Astrocyte (in vitro differentiated cells and primary cell): Measurements from ENCODE around the gene H6PD. TPM values are rescaled to one million over a fixed set of nuclear protein-coding genes. Genes with fewer than 3 reads are reported as not detected.

Experiments used
- DNase-seq: peaks from one replicate; pipeline ENCODE4 v3.0.0-alpha.2; 2010; ENCODE audit warnings: low read depth
- FAIRE-seq: peaks from 2 replicates; lab custom pipeline; 2011; peaks lifted over from hg19 to GRCh38; lab: Jason Lieb, UNC
- H2AFZ ChIP-seq: 2 replicates; pipeline ENCODE4 v1.6.0; 2012; ENCODE audit warnings: low read depth, low read length, inconsistent platforms
- H3K27ac ChIP-seq: 2 replicates; pipeline ENCODE4 v1.5.1; 2011; ENCODE audit warnings: low read depth, low read length, inconsistent platforms
- H3K27me3 ChIP-seq: 2 replicates; pipeline ENCODE4 v1.6.0; 2011; ENCODE audit warnings: low read length, inconsistent platforms; ENCODE audit not compliant: insufficient read depth
- H3K36me3 ChIP-seq: 2 replicates; pipeline ENCODE4 v1.5.1; 2011; ENCODE audit warnings: low read length, inconsistent platforms; ENCODE audit not compliant: insufficient read depth
- H3K4me1 ChIP-seq: 2 replicates; pipeline ENCODE4 v1.5.1; 2011; ENCODE audit warnings: low read length, inconsistent platforms; ENCODE audit not compliant: insufficient read depth
- H3K4me2 ChIP-seq: 2 replicates; pipeline ENCODE4 v1.6.0; 2012; ENCODE audit warnings: low read length, inconsistent platforms
- H3K4me3 ChIP-seq: 2 replicates; pipeline ENCODE4 v1.5.1; 2011; ENCODE audit warnings: low read depth, mild to moderate bottlenecking, low read length, inconsistent platforms; ENCODE audit not compliant: insufficient read depth
- H3K79me2 ChIP-seq: 2 replicates; pipeline ENCODE4 v1.6.0; 2012; ENCODE audit warnings: mild to moderate bottlenecking, low read length, inconsistent platforms; ENCODE audit not compliant: insufficient read depth
- H3K9ac ChIP-seq: 2 replicates; pipeline ENCODE4 v1.6.0; 2012; ENCODE audit warnings: mild to moderate bottlenecking, low read length, inconsistent platforms
- H3K9me3 ChIP-seq: 2 replicates; pipeline ENCODE4 v1.5.1; 2012; ENCODE audit warnings: low read depth, mild to moderate bottlenecking, low read length, inconsistent platforms; ENCODE audit not compliant: insufficient read depth
- H4K20me1 ChIP-seq: 2 replicates; pipeline ENCODE4 v1.6.0; 2012; ENCODE audit warnings: low read length, inconsistent platforms; ENCODE audit not compliant: insufficient read depth
- H3K27ac Mint-ChIP-seq: one replicate; pipeline ENCODE4 v1.8.0; 2021; ENCODE audit warnings: mild to moderate bottlenecking, mixed read lengths; ENCODE audit not compliant: unreplicated experiment
- H3K27me3 Mint-ChIP-seq: one replicate; pipeline ENCODE4 v1.8.0; 2021; ENCODE audit warnings: low read depth, mixed read lengths; ENCODE audit not compliant: unreplicated experiment
- H3K36me3 Mint-ChIP-seq: one replicate; pipeline ENCODE4 v1.8.0; 2021; ENCODE audit warnings: low read depth, mixed read lengths; ENCODE audit not compliant: unreplicated experiment
- H3K4me1 Mint-ChIP-seq: one replicate; pipeline ENCODE4 v1.8.0; 2021; ENCODE audit warnings: low read depth, mixed read lengths; ENCODE audit not compliant: unreplicated experiment
- H3K4me3 Mint-ChIP-seq: one replicate; pipeline ENCODE4 v1.8.0; 2021; ENCODE audit warnings: mild to moderate bottlenecking, moderate library complexity, mixed read lengths; ENCODE audit not compliant: unreplicated experiment
- H3K9me3 Mint-ChIP-seq: one replicate; pipeline ENCODE4 v1.8.0; 2021; ENCODE audit warnings: mild to moderate bottlenecking, mixed read lengths; ENCODE audit not compliant: unreplicated experiment
- EZH2 ChIP-seq: IDR thresholded peaks from 2 replicates; pipeline ENCODE4 v1.6.1; 2012; ENCODE audit warnings: mild to moderate bottlenecking, low read length, inconsistent platforms; ENCODE audit not compliant: insufficient read depth
- total RNA-seq: library from RNA; stranded (reverse); gene quantifications from 2 replicates; pipeline ENCODE4 v1.2.1, GENCODE V29; 2021
- TF ChIP-seq, protein P1 (sequence below): IDR thresholded peaks from 2 replicates; pipeline ENCODE4 v1.5.1; 2011; ENCODE audit warnings: low read depth, mild to moderate bottlenecking, inconsistent platforms, low read length, moderate library complexity; ENCODE audit not compliant: insufficient read depth

H6PD gene
- total RNA-seq, 1 donor from 2014 or later, result 13.9 TPM

DNA sequence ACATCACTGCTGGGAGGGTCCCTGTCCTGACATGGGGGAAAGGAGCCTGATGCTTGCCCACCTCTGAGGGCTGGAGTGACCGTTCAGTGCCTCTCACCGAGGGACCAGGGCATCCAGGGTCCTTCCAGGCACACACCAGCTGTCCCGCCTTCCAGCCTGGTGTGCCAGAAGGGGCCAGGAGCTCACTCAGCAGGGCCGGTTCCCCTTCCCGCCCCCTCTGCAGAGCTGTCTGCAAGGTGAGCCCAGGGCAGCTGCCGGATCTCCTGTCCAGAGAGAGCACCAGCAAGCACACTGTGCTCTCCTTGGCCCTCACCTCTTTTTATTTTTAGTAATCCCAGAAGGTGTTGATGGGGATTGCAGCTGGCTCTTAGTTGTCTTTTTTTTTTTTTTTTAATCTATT, 16.9 kb downstream of the H6PD start:
- no peaks in the 10 kb centered on the region for H3K9me3 Mint-ChIP-seq
- H3K27ac Mint-ChIP-seq, result no peak overlapping the region

DNA sequence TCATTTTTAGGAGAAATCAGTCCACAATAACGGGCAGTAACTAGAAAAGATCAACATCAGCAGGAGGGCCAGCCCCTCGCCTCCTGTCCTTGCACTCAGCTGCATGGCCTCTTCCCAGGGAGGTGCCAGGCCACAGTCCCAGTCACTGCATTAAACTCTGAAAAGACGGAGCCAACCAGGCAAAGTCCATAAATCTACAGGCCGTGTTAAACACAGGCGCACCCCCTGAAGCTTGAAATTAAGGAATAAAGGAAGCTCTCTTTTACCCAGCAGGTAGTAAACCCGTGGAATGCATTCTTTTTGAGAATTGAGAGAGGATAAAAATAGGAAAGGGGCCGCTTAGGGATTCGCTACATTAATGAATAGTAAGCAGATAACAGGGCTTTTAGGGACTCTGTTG, 18.4 kb downstream of the H6PD start:
- Histone ChIP-seq H3K79me2 (peaks cover 34% of the 10 kb centered on the region), H3K27ac (no peak overlapping the region), H3K36me3 (no peaks in the 10 kb centered on the region), H3K27me3 (no peaks in the 10 kb centered on the region), H4K20me1 (peaks cover 36% of the 10 kb centered on the region), H3K4me1 (peaks cover 29% of the 10 kb centered on the region), H3K9me3 (peaks cover 2% of the 10 kb centered on the region), H3K4me3 (no peak overlapping the region), H3K9ac (no peak overlapping the region), H3K4me2 (peak overlapping the region; percentile 40), H2AFZ (no peak overlapping the region)
- H3K4me1 Mint-ChIP-seq, result peaks cover 29% of the 10 kb centered on the region
- H3K36me3 Mint-ChIP-seq, result peaks cover 9% of the 10 kb centered on the region
- peaks cover 3% of the 10 kb centered on the region for H3K27me3 Mint-ChIP-seq
- DNase-seq (no peak), FAIRE-seq (no peak)
- H3K4me3 Mint-ChIP-seq, result peak overlapping the region; percentile 40
- no peaks in the 10 kb centered on the region for H3K9me3 Mint-ChIP-seq
- peak overlapping the region; percentile 75 for H3K27ac Mint-ChIP-seq
- no peak for TF ChIP-seq EZH2
- TF ChIP-seq, protein P1, sequence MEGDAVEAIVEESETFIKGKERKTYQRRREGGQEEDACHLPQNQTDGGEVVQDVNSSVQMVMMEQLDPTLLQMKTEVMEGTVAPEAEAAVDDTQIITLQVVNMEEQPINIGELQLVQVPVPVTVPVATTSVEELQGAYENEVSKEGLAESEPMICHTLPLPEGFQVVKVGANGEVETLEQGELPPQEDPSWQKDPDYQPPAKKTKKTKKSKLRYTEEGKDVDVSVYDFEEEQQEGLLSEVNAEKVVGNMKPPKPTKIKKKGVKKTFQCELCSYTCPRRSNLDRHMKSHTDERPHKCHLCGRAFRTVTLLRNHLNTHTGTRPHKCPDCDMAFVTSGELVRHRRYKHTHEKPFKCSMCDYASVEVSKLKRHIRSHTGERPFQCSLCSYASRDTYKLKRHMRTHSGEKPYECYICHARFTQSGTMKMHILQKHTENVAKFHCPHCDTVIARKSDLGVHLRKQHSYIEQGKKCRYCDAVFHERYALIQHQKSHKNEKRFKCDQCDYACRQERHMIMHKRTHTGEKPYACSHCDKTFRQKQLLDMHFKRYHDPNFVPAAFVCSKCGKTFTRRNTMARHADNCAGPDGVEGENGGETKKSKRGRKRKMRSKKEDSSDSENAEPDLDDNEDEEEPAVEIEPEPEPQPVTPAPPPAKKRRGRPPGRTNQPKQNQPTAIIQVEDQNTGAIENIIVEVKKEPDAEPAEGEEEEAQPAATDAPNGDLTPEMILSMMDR, result no peak

More for the DNA sequence above, 16.9 kb downstream of the H6PD start:
- Histone ChIP-seq H2AFZ (no peak overlapping the region), H3K9me3 (no peaks in the 10 kb centered on the region), H3K27ac (no peak overlapping the region), H3K4me2 (no peak overlapping the region), H3K79me2 (peaks cover 27% of the 10 kb centered on the region), H3K36me3 (no peaks in the 10 kb centered on the region), H3K9ac (no peak overlapping the region), H3K4me3 (no peak overlapping the region), H3K4me1 (peaks cover 29% of the 10 kb centered on the region), H3K27me3 (no peaks in the 10 kb centered on the region), H4K20me1 (peaks cover 35% of the 10 kb centered on the region)
- no peak for TF ChIP-seq EZH2
- TF ChIP-seq, protein P1, result no peak
- Mint-ChIP-seq H3K36me3 (peaks cover 8% of the 10 kb centered on the region), H3K27me3 (peaks cover 9% of the 10 kb centered on the region), H3K4me3 (no peak overlapping the region), H3K4me1 (peaks cover 26% of the 10 kb centered on the region)
- FAIRE-seq, result no peak
- DNase-seq, result no peak

DNA sequence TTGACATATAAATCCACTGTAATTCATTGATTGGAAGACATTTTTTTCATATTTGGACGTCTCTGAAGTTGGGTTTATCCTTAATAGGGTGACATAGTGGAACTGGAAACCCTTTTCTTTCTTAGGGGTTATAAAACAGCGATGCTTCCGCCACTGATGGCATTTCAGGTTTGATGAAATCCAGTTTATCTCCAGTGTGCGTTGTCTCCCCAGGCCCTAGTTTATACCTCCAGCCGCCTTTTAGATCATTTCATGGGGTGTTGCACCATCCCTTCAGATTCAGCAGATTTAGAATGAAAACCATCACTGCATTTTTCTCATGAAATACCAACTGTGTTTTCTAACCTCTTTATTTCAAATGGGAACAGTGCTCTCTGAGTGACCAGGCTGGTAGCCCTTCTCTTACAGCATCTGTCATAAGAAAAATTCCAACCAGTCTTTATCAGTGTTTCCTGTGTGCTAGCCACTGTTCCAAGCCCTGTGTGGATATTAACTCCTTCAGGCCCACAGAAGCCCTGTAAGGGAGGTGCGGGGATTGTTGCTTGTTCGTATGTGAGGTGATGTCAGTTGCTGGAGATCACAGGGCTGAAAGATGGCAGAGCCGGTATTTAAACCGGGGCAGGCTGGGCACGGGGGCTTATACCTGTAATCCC, 19.0 kb downstream of the H6PD start:
- H3K4me2 ChIP-seq, result peak overlapping the region; percentile 40
- H3K27me3 ChIP-seq, result no peaks in the 10 kb centered on the region
- TF ChIP-seq EZH2, result no peak
- TF ChIP-seq, protein P1, result no peak
- H3K27me3 Mint-ChIP-seq, result peaks cover 3% of the 10 kb centered on the region
- H3K9ac ChIP-seq, result no peak overlapping the region
- peak; percentile 17 for FAIRE-seq
- no peak for DNase-seq
- peaks cover 9% of the 10 kb centered on the region for H3K36me3 Mint-ChIP-seq
- H3K36me3 ChIP-seq, result no peaks in the 10 kb centered on the region
- H3K4me1 ChIP-seq, result peaks cover 29% of the 10 kb centered on the region
- H3K4me1 Mint-ChIP-seq, result peaks cover 29% of the 10 kb centered on the region
- peaks cover 42% of the 10 kb centered on the region for H4K20me1 ChIP-seq
- peaks cover 7% of the 10 kb centered on the region for H3K9me3 ChIP-seq
- no peak overlapping the region for H3K27ac ChIP-seq
- H2AFZ ChIP-seq, result no peak overlapping the region
- H3K9me3 Mint-ChIP-seq, result no peaks in the 10 kb centered on the region
- no peak overlapping the region for H3K4me3 ChIP-seq
- H3K27ac Mint-ChIP-seq, result peak overlapping the region; percentile 75
- no peak overlapping the region for H3K4me3 Mint-ChIP-seq
- H3K79me2 ChIP-seq, result peaks cover 40% of the 10 kb centered on the region
